PC-3 (cell line): Measurements from ENCODE around the gene MAP2K7. TPM values are rescaled to one million over a fixed set of nuclear protein-coding genes. Genes with fewer than 3 reads are reported as not detected.

Experiments used
- ATAC-seq: fragments of 200-7000 bp; cut with Tn5 transposase; 2 replicates; pipeline ENCODE4 v1.9.1; 2020; ENCODE audit warnings: mild to moderate bottlenecking, moderate library complexity
- BruUV-seq: library from RNA; stranded (reverse); fragments of 400-500 nt; replicated peaks from 2 replicates; lab custom pipeline; 2021; lab: Mats Ljungman, UMichigan
- CTCF ChIA-PET: fragments of 300-600 bp; sonication (Branson Sonifier 250); formaldehyde crosslinking; loops from one replicate; lab custom pipeline; 2022; ENCODE audit warnings: antibody characterized with exemption; lab: Charles Lee
- POLR2A ChIA-PET: fragments of 300-600 bp; sonication (Branson Sonifier 250); formaldehyde crosslinking; loops from one replicate; lab custom pipeline; 2022; ENCODE audit warnings: antibody characterized with exemption; ENCODE audit not compliant: unreplicated experiment; lab: Charles Lee
- DNase-seq: peaks from one replicate; pipeline ENCODE4 v3.0.0-alpha.2; 2015
- H2AFZ ChIP-seq: fragments of 300-600 bp; sonication (generic); 2 replicates; pipeline ENCODE4 v1.6.0; 2016; ENCODE audit warnings: antibody characterized with exemption, low read length
- H3F3A ChIP-seq: fragments of 300-600 bp; sonication (generic); one replicate; pipeline ENCODE4 v1.6.0; 2017; ENCODE audit warnings: antibody characterized with exemption, low read length, control low read depth, mild to moderate bottlenecking; ENCODE audit not compliant: unreplicated experiment
- H3K27ac ChIP-seq: fragments of 300-600 bp; sonication (generic); 2 replicates; pipeline ENCODE4 v1.5.1; 2016; ENCODE audit warnings: mild to moderate bottlenecking, low read length
- H3K27me3 ChIP-seq: fragments of 300-600 bp; sonication (generic); 2 replicates; pipeline ENCODE4 v1.6.1; 2016; ENCODE audit warnings: low read length, mixed read lengths
- H3K36me3 ChIP-seq: fragments of 300-600 bp; sonication (generic); 2 replicates; pipeline ENCODE4 v1.6.1; 2016; ENCODE audit warnings: low read depth, mixed run types, low read length, mixed read lengths
- H3K4me1 ChIP-seq: fragments of 300-600 bp; sonication (generic); 2 replicates; pipeline ENCODE4 v1.5.1; 2016; ENCODE audit warnings: low read length; ENCODE audit not compliant: insufficient read depth
- H3K4me2 ChIP-seq: fragments of 300-600 bp; sonication (generic); 2 replicates; pipeline ENCODE4 v1.6.0; 2016; ENCODE audit warnings: low read length
- H3K4me3 ChIP-seq: fragments of 300-600 bp; sonication (generic); 2 replicates; pipeline ENCODE4 v1.5.1; 2016; ENCODE audit warnings: mild to moderate bottlenecking, low read length, mixed read lengths
- H3K79me2 ChIP-seq: fragments of 300-600 bp; sonication (generic); 2 replicates; pipeline ENCODE4 v1.6.1; 2017; ENCODE audit warnings: low read length, mixed read lengths
- H3K9ac ChIP-seq: fragments of 300-600 bp; sonication (generic); 2 replicates; pipeline ENCODE4 v1.6.0; 2016; ENCODE audit warnings: mild to moderate bottlenecking, low read length
- H3K9me2 ChIP-seq: fragments of 300-600 bp; sonication (generic); replicated peaks from 2 replicates; pipeline ENCODE4 v1.6.1; 2016; ENCODE audit warnings: mixed run types, low read length, mixed read lengths
- H3K9me3 ChIP-seq: fragments of 300-600 bp; sonication (generic); 2 replicates; pipeline ENCODE4 v1.6.1; 2016; ENCODE audit warnings: low read length, mixed read lengths
- H4K20me1 ChIP-seq: fragments of 300-600 bp; sonication (generic); 2 replicates; pipeline ENCODE4 v1.6.1; 2016; ENCODE audit warnings: low read length, mixed read lengths
- CTCF ChIP-seq: fragments of 300-600 bp; sonication (generic); conservative IDR thresholded peaks from 2 replicates; pipeline ENCODE4 v1.5.1; 2017; ENCODE audit warnings: antibody characterized with exemption, low read depth, mild to moderate bottlenecking, low read length
- EZH2 ChIP-seq: fragments of 300-600 bp; sonication (generic); IDR thresholded peaks from one replicate; pipeline ENCODE4 v1.6.1; 2017; ENCODE audit warnings: antibody characterized with exemption, mild to moderate bottlenecking, low read length; ENCODE audit not compliant: unreplicated experiment
- EZH2phosphoT487 ChIP-seq: fragments of 300-600 bp; sonication (generic); IDR thresholded peaks from 2 replicates; pipeline ENCODE4 v1.6.1; 2018; ENCODE audit warnings: mild to moderate bottlenecking, antibody characterized with exemption, low read length, borderline replicate concordance
- intact Hi-C: fragments of 100-400 bp; cut with micrococcal nuclease; formaldehyde crosslinking; loops from 2 replicates; pipeline ENCODE4 v1.9.0; 2023
- total RNA-seq: library from RNA; depleted of rRNA; stranded (reverse); fragments of >200 nt; gene quantifications from 2 replicates; pipeline ENCODE4 v1.2.3, GENCODE V29; 2014

The MAP2K7 gene
- total RNA-seq, 1 experiment from 2014 or later: 39.3 TPM

GRCh38 chr19:7881910-7882309, 21.8 kb upstream of the MAP2K7 start:
- H3K36me3 ChIP-seq: no peaks in the 10 kb centered on the region
- H3K4me1 ChIP-seq: no peaks in the 10 kb centered on the region
- no peaks in the 10 kb centered on the region for H4K20me1 ChIP-seq
- H3K9ac ChIP-seq: no peak overlapping the region
- intact Hi-C loops: no loop called here
- POLR2A ChIA-PET: no interaction called here
- no peak for DNase-seq
- H3K79me2 ChIP-seq: no peaks in the 10 kb centered on the region
- no peaks in the 10 kb centered on the region for H3K9me3 ChIP-seq
- no peak overlapping the region for H3K4me2 ChIP-seq
- no peaks in the 10 kb centered on the region for H3F3A ChIP-seq
- H3K9me2 ChIP-seq: no peaks in the 10 kb centered on the region
- no TSS peak for BruUV-seq
- no peaks in the 10 kb centered on the region for H3K27me3 ChIP-seq
- H3K27ac ChIP-seq: no peak overlapping the region
- no peak overlapping the region for H3K4me3 ChIP-seq
- TF ChIP-seq EZH2: no peak
- no peak for TF ChIP-seq CTCF
- TF ChIP-seq EZH2phosphoT487: no peak
- H2AFZ ChIP-seq: no peak overlapping the region
- CTCF ChIA-PET: no interaction called here
- ATAC-seq: no peak

GRCh38 chr19:7883105-7883504, 20.6 kb upstream of the MAP2K7 start:
- CTCF ChIA-PET: interaction anchor here (0.6 kb wide), 1 partner anchor 498 kb away, joined by 3 read pairs; no protein-coding TSS in a partner anchor
- intact Hi-C loops: no loop called here

More at GRCh38 chr19:7883105-7883504, 20.6 kb upstream of the MAP2K7 start:
- Histone ChIP-seq H3K4me2 (no peak overlapping the region), H3K9me3 (no peaks in the 10 kb centered on the region), H4K20me1 (no peaks in the 10 kb centered on the region), H3K79me2 (no peaks in the 10 kb centered on the region), H3K9me2 (no peaks in the 10 kb centered on the region), H3K27me3 (no peaks in the 10 kb centered on the region), H3K4me3 (no peak overlapping the region), H3F3A (no peaks in the 10 kb centered on the region), H2AFZ (no peak overlapping the region), H3K27ac (no peak overlapping the region), H3K36me3 (no peaks in the 10 kb centered on the region), H3K4me1 (peaks cover 2% of the 10 kb centered on the region; the same call in 1 of the 2 replicates), H3K9ac (no peak overlapping the region)
- BruUV-seq: no TSS peak
- TF ChIP-seq CTCF: no peak
- ATAC-seq (no peak), DNase-seq (no peak)
- POLR2A ChIA-PET: interaction anchor here (0.6 kb wide), 1 partner anchor 25 kb away, joined by 3 read pairs; no protein-coding TSS in a partner anchor
